SH-SY5Y (cell line): Measurements from ENCODE around the gene NPR3.

Experiments
- GATA2 ChIP-seq: IDR thresholded peaks from 2 replicates; pipeline ENCODE4 v1.6.1; 2011; ENCODE audit warnings: mild to moderate bottlenecking, low read depth, low read length
- GATA3 ChIP-seq: IDR thresholded peaks from 2 replicates; pipeline ENCODE4 v1.6.1; 2011; ENCODE audit warnings: low read depth, mild to moderate bottlenecking, low read length, moderate library complexity

DNA sequence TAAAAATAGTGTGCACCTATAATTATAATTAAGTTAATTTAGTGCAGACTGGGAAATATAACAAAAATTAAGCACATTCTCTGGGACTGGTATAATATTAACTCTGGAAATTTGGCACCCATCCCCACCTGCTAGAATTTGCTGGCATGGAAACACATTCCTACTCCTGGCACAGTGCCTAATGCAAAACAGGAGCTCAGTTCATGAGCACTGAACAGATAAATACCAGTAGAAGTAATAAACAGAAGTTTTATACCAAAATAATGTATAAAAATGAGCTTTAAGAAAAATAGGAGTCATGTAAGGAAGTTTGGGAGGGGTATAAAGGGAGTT is 23.7 kb upstream of the NPR3 start:
- TF ChIP-seq GATA2 (no peak), GATA3 (no peak)
